ENCODE results near the gene RREB1.
"Not testable (repeated sequence)": the region's sequence is repeated elsewhere in the genome, so short reads cannot be mapped to it uniquely, and the experiment has no call there.

The RREB1 gene

GRCh38 chr6:7263519-7263805, 155.7 kb downstream of the RREB1 start:
- peak; percentile 2 for DNase-seq (ENCODE audit: low spot score)

GRCh38 chr6:7264041-7264440, 156.3 kb downstream of the RREB1 start:
- DNase-seq (ENCODE audit: low spot score) = peak; percentile 47

- DNase-seq (ENCODE audit: low spot score) = no peak
Measured at GRCh38 chr6:7264686-7265384, 157.1 kb downstream of the RREB1 start.

- DNase-seq (ENCODE audit: low spot score) = not testable (repeated sequence)
Measured at GRCh38 chr6:7265385-7265726, 157.6 kb downstream of the RREB1 start.

- DNase-seq (ENCODE audit: low spot score) = peak; percentile 61
Measured at GRCh38 chr6:7267071-7267465, 159.3 kb downstream of the RREB1 start.

- DNase-seq (ENCODE audit: low spot score) = peak; percentile 64
Measured at GRCh38 chr6:7267466-7268091, 159.8 kb downstream of the RREB1 start.

- DNase-seq (ENCODE audit: low spot score) = peak; percentile 53
Measured at GRCh38 chr6:7268362-7268761, 160.6 kb downstream of the RREB1 start.

- peak; percentile 62 for DNase-seq (ENCODE audit: low spot score)
Measured at GRCh38 chr6:7268816-7269555, 161.2 kb downstream of the RREB1 start.

GRCh38 chr6:7269816-7270215, 162.1 kb downstream of the RREB1 start:
- peak; percentile 42 for DNase-seq (ENCODE audit: low spot score)

- DNase-seq (ENCODE audit: low spot score) = no peak
Measured at GRCh38 chr6:7270320-7271204, 162.8 kb downstream of the RREB1 start.

GRCh38 chr6:7271205-7271534, 163.4 kb downstream of the RREB1 start:
- DNase-seq (ENCODE audit: low spot score) = no peak

- DNase-seq (ENCODE audit: low spot score) = no peak
Measured at GRCh38 chr6:7273709-7274108, 165.9 kb downstream of the RREB1 start.

GRCh38 chr6:7274525-7274924, 166.8 kb downstream of the RREB1 start:
- not testable (repeated sequence) for DNase-seq (ENCODE audit: low spot score)

- DNase-seq (ENCODE audit: low spot score) = no peak
Measured at GRCh38 chr6:7276199-7276524, 168.4 kb downstream of the RREB1 start.

- DNase-seq (ENCODE audit: low spot score) = no peak
Measured at GRCh38 chr6:7282097-7282906, 174.5 kb downstream of the RREB1 start.

- no peak for DNase-seq (ENCODE audit: low spot score)
Measured at GRCh38 chr6:7283676-7284075, 175.9 kb downstream of the RREB1 start.

GRCh38 chr6:7285416-7285815, 177.7 kb downstream of the RREB1 start:
- DNase-seq (ENCODE audit: low spot score) = no peak

GRCh38 chr6:7290079-7290478, 182.3 kb downstream of the RREB1 start:
- DNase-seq (ENCODE audit: low spot score) = no peak

- DNase-seq (ENCODE audit: low spot score) = no peak
Measured at GRCh38 chr6:7292596-7293255, 185.0 kb downstream of the RREB1 start.

GRCh38 chr6:7295916-7296315, 188.2 kb downstream of the RREB1 start:
- DNase-seq (ENCODE audit: low spot score) = no peak

- no peak for DNase-seq (ENCODE audit: low spot score)
Measured at GRCh38 chr6:7296602-7297001, 188.8 kb downstream of the RREB1 start.
